Type B pancreatic cell (in vitro differentiated cells): ENCODE data around the gene KIF6. TPM values are rescaled to one million over a fixed set of nuclear protein-coding genes. Genes with fewer than 3 reads are reported as not detected.

Source experiments
- DNase-seq: peaks from one replicate; pipeline ENCODE4 v3.0.0; 2021; ENCODE audit warnings: mixed read lengths; ENCODE audit not compliant: unreplicated experiment; ENCODE audit errors: extremely low spot score
- H3K27ac Mint-ChIP-seq: 2 replicates; pipeline ENCODE4 v1.8.0; 2021; ENCODE audit warnings: mild to moderate bottlenecking, mixed read lengths
- H3K27me3 Mint-ChIP-seq: 2 replicates; pipeline ENCODE4 v1.8.0; 2021; ENCODE audit warnings: mixed read lengths
- H3K36me3 Mint-ChIP-seq: 2 replicates; pipeline ENCODE4 v1.8.0; 2021; ENCODE audit warnings: mixed read lengths
- H3K4me1 Mint-ChIP-seq: one replicate; pipeline ENCODE4 v1.8.0; 2021; ENCODE audit warnings: mixed read lengths; ENCODE audit not compliant: unreplicated experiment
- H3K4me3 Mint-ChIP-seq: 2 replicates; pipeline ENCODE4 v1.8.0; 2021; ENCODE audit warnings: mild to moderate bottlenecking, mixed read lengths
- H3K9me3 Mint-ChIP-seq: 2 replicates; pipeline ENCODE4 v1.8.0; 2021; ENCODE audit warnings: mixed read lengths
- CTCF ChIP-seq: fragments of 200-600 bp; sonication (generic); conservative IDR thresholded peaks from 2 replicates; pipeline ENCODE4 v1.5.0; 2021; ENCODE audit warnings: antibody characterized with exemption, mild to moderate bottlenecking
- total RNA-seq: library from RNA; stranded (reverse); gene quantifications from 2 replicates; pipeline ENCODE4 v1.2.1, GENCODE V29; 2021; ENCODE audit warnings: low replicate concordance

KIF6 gene
- total RNA-seq, 1 donor from 2014 or later: 3.3 TPM

- H3K27ac Mint-ChIP-seq: no peak overlapping the region
- no peaks in the 10 kb centered on the region for H3K9me3 Mint-ChIP-seq
- H3K36me3 Mint-ChIP-seq: no peaks in the 10 kb centered on the region
- DNase-seq: no peak
- TF ChIP-seq CTCF: no peak
- H3K4me3 Mint-ChIP-seq: no peak overlapping the region
- H3K4me1 Mint-ChIP-seq: peaks cover 13% of the 10 kb centered on the region
- no peaks in the 10 kb centered on the region for H3K27me3 Mint-ChIP-seq
These were observed 61.0 kb downstream of the KIF6 start for GRCh38 chr6:39664173-39664572.

GRCh38 chr6:39657355-39658135 is 67.7 kb downstream of the KIF6 start:
- no peak for TF ChIP-seq CTCF

GRCh38 chr6:39654121-39654520 is 71.1 kb downstream of the KIF6 start:
- DNase-seq: no peak
- Mint-ChIP-seq H3K4me1 (no peaks in the 10 kb centered on the region), H3K9me3 (no peaks in the 10 kb centered on the region), H3K4me3 (no peak overlapping the region), H3K27me3 (no peaks in the 10 kb centered on the region), H3K36me3 (no peaks in the 10 kb centered on the region), H3K27ac (no peak overlapping the region)
- no peak for TF ChIP-seq CTCF

More at GRCh38 chr6:39657355-39658135, 67.7 kb downstream of the KIF6 start:
- DNase-seq: no peak
- Mint-ChIP-seq H3K27me3 (no peaks in the 10 kb centered on the region), H3K9me3 (no peaks in the 10 kb centered on the region), H3K36me3 (no peaks in the 10 kb centered on the region), H3K27ac (no peak overlapping the region), H3K4me1 (no peaks in the 10 kb centered on the region), H3K4me3 (no peak overlapping the region)

GRCh38 chr6:39653612-39654011 is 71.6 kb downstream of the KIF6 start:
- Mint-ChIP-seq H3K9me3 (no peaks in the 10 kb centered on the region), H3K27ac (no peak overlapping the region), H3K27me3 (no peaks in the 10 kb centered on the region), H3K4me1 (no peaks in the 10 kb centered on the region), H3K36me3 (no peaks in the 10 kb centered on the region), H3K4me3 (no peak overlapping the region)
- no peak for DNase-seq
- no peak for TF ChIP-seq CTCF

GRCh38 chr6:39649996-39650395 is 75.2 kb downstream of the KIF6 start:
- Mint-ChIP-seq H3K4me3 (no peak overlapping the region), H3K9me3 (no peaks in the 10 kb centered on the region), H3K27me3 (no peaks in the 10 kb centered on the region), H3K4me1 (no peaks in the 10 kb centered on the region), H3K36me3 (no peaks in the 10 kb centered on the region), H3K27ac (no peak overlapping the region)
- no peak for DNase-seq
- TF ChIP-seq CTCF: no peak
